ENCODE measurements around the gene TAF6. TPM values are rescaled to one million over a fixed set of nuclear protein-coding genes. Genes with fewer than 3 reads are reported as not detected.

TAF6 gene
- total and polyA plus RNA-seq, 9 of the 15 experiments (the other 6 are each of a cell fraction or from before 2014, with no cell fraction given) = 0.78 to 78.7 (median 21.3) TPM

- TF ChIP-seq MYC (IDR thresholded peaks at IDR 0.05; ENCODE audit: low read depth, low read length) (peak; percentile 94), MYC (CRISPR knock-in tag; IDR thresholded peaks at IDR 0.05; ENCODE audit: borderline replicate concordance, low read depth) (peak; percentile 100), ZZZ3 (IDR thresholded peaks at IDR 0.05) (peak; percentile 84), SP2 (IDR thresholded peaks at IDR 0.05; ENCODE audit: extremely low read depth, low read depth, low read length, poor library complexity, severe bottlenecking) (peak; percentile 48), NR4A1 (CRISPR knock-in tag; IDR thresholded peaks at IDR 0.05) (peak; percentile 69; the same call in 1 of the 2 replicates), NR4A1 (tag; IDR thresholded peaks at IDR 0.05) (no peak), ZEB2 (IDR thresholded peaks at IDR 0.05) (peak; percentile 40; the same call in 1 of the 2 replicates), GABPA (tag; conservative IDR thresholded peaks at IDR 0.05; ENCODE audit: low read depth) (peak; percentile 98), BCOR (IDR thresholded peaks at IDR 0.05) (peak; percentile 34; the same call in 1 of the 2 replicates), ZBTB11 (CRISPR knock-in tag; IDR thresholded peaks at IDR 0.05) (peak in 2 of 3 experiments; percentile 74 to 90; a peak in 4 of 6 replicates), BRD9 (IDR thresholded peaks at IDR 0.05; ENCODE audit: low read depth, partially characterized antibody) (peak; percentile 3), CBFA2T2 (conservative IDR thresholded peaks at IDR 0.05) (no peak), MBD1 (CRISPR knock-in tag; IDR thresholded peaks at IDR 0.05) (no peak), ZNF224 (CRISPR knock-in tag; IDR thresholded peaks at IDR 0.05) (no peak), RAD21 (CRISPR knock-in tag; conservative IDR thresholded peaks at IDR 0.05 in 1 of 2, IDR thresholded peaks at IDR 0.05 in 1 of 2) (0 out of 4 replicates have a peak, but pooled peaks of 1 of the 2 experiments have one; percentile 9), EP300 (IDR thresholded peaks at IDR 0.05; ENCODE audit: low read length) (peak; percentile 39; the same call in 1 of the 2 replicates)
- TF ChIP-seq, protein P1, sequence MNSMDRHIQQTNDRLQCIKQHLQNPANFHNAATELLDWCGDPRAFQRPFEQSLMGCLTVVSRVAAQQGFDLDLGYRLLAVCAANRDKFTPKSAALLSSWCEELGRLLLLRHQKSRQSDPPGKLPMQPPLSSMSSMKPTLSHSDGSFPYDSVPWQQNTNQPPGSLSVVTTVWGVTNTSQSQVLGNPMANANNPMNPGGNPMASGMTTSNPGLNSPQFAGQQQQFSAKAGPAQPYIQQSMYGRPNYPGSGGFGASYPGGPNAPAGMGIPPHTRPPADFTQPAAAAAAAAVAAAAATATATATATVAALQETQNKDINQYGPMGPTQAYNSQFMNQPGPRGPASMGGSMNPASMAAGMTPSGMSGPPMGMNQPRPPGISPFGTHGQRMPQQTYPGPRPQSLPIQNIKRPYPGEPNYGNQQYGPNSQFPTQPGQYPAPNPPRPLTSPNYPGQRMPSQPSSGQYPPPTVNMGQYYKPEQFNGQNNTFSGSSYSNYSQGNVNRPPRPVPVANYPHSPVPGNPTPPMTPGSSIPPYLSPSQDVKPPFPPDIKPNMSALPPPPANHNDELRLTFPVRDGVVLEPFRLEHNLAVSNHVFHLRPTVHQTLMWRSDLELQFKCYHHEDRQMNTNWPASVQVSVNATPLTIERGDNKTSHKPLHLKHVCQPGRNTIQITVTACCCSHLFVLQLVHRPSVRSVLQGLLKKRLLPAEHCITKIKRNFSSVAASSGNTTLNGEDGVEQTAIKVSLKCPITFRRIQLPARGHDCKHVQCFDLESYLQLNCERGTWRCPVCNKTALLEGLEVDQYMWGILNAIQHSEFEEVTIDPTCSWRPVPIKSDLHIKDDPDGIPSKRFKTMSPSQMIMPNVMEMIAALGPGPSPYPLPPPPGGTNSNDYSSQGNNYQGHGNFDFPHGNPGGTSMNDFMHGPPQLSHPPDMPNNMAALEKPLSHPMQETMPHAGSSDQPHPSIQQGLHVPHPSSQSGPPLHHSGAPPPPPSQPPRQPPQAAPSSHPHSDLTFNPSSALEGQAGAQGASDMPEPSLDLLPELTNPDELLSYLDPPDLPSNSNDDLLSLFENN (IDR thresholded peaks at IDR 0.05; ENCODE audit: low read depth in 2 of 2, low read length in 2 of 2) = no peak
- TF ChIP-seq, protein P2, sequence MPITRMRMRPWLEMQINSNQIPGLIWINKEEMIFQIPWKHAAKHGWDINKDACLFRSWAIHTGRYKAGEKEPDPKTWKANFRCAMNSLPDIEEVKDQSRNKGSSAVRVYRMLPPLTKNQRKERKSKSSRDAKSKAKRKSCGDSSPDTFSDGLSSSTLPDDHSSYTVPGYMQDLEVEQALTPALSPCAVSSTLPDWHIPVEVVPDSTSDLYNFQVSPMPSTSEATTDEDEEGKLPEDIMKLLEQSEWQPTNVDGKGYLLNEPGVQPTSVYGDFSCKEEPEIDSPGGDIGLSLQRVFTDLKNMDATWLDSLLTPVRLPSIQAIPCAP (CRISPR knock-in tag; IDR thresholded peaks at IDR 0.05; ENCODE audit: borderline replicate concordance) = 0 out of 2 replicates have a peak, but pooled peaks have one; percentile 67
These were observed 18.6 kb downstream of the TAF6 start (continued) for GRCh38 chr7:100100420-100101015.

Data from K562 (cell line).